Esophagus squamous epithelium (tissue), 5 donors: Measurements from ENCODE around the gene CCDC93. TPM values are rescaled to one million over a fixed set of nuclear protein-coding genes. Genes with fewer than 3 reads are reported as not detected.

ENCODE experiments used
- DNase-seq: peaks from one replicate; lab custom pipeline; 2025; lab: John Stamatoyannopoulos, UW
- H3K27ac ChIP-seq, 4 donors: fragments of 200-600 bp; sonication (generic); one replicate each; pipeline ENCODE4 v1.5.1; 2016 to 2019; ENCODE audit warnings: mild to moderate bottlenecking in 1 of 4
- H3K27me3 ChIP-seq, 4 donors: fragments of 200-600 bp; sonication (generic); 1 replicate in 3 of 4; 2 replicates in 1 of 4; pipeline versions ENCODE4 v1.5.1 to v1.6.0; 2017 to 2021; ENCODE audit warnings: antibody characterized with exemption in 1 of 4
- H3K36me3 ChIP-seq, 3 donors: fragments of 200-600 bp; sonication (generic); one replicate each; pipeline ENCODE4 v1.5.1; 2016 to 2019
- H3K4me1 ChIP-seq, 3 donors: fragments of 200-600 bp; sonication (generic); one replicate each; pipeline ENCODE4 v1.5.1; 2017 to 2019
- H3K4me3 ChIP-seq, 4 donors: fragments of 200-600 bp; sonication (generic); 1 replicate in 3 of 4; 2 replicates in 1 of 4; pipeline ENCODE4 v1.5.1; 2016 to 2019; ENCODE audit warnings: mild to moderate bottlenecking in 2 of 4, moderate library complexity in 1 of 4
- H3K9me3 ChIP-seq, 3 donors: fragments of 200-600 bp; sonication (generic); one replicate each; pipeline ENCODE4 v1.5.1; 2016 to 2019
- CTCF ChIP-seq, 6 experiments: fragments of 450-650 bp in 4 of 6; fragments of 200-600 bp in 2 of 6; sonication (generic) in 2 of 6; IDR thresholded peaks; one replicate each; pipeline ENCODE4 v1.5.1; 2016 to 2019; ENCODE audit warnings: antibody characterized with exemption in 6 of 6, mild to moderate bottlenecking in 4 of 6, moderate library complexity in 4 of 6
- POLR2A ChIP-seq, 4 donors: fragments of 450-650 bp; IDR thresholded peaks; one replicate each; pipeline ENCODE4 v1.6.1; 2017; ENCODE audit warnings: antibody characterized with exemption in 4 of 4, mild to moderate bottlenecking in 4 of 4, moderate library complexity in 3 of 4
- WGBS, 2 donors: methylation state at CpG; one replicate each; pipeline ENCODE4 v1.1.5; 2018; 5-methylcytosine and 5-hydroxymethylcytosine counted together
- intact Hi-C: fragments of 100-400 bp; cut with DNase I; formaldehyde crosslinking; loops from one replicate; pipeline ENCODE4 v1.15.0; 2022
- total RNA-seq, 4 donors: library from RNA; depleted of rRNA; stranded (reverse); fragments of >200 nt; gene quantifications; one replicate each; pipeline ENCODE4 v1.1.0, GENCODE V29; 2016
- donor health status: DM: yes; HTN: yes; CAD: no.

The CCDC93 gene
- total RNA-seq, 4 donors from 2014 or later = 10.6 to 20.4 (median 17.2) TPM

DNA sequence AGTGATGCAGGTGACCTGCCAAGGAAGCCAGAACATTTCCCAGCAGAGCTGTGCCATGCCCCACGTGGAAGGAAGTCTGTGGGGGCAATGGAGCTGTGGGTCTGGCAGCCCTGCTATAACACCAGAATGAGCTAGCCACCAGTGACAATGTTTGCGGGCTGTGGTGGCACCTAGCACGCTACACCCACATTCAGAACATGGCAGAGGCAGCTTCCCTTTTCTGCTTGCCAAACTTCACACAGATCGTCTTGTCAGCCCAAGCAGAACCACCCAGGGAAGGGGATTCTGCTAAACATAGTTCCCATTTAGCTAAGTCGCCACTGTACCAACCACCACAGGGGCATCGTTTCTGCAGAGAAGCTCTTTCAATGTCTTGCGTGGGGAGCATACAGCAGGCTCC lies 27.0 kb upstream of the CCDC93 start:
- no peak for DNase-seq
- Histone ChIP-seq H3K36me3 (no peaks in the 10 kb centered on the region), H3K27me3 (peaks cover 0 to 72% (median 0%) of the 10 kb centered on the region in 4 donors), H3K27ac (no peak overlapping the region), H3K4me1 (no peaks in the 10 kb centered on the region), H3K9me3 (peaks cover 0 to 7% (median 0%) of the 10 kb centered on the region in 3 donors), H3K4me3 (no peak overlapping the region)
- WGBS, 2 donors = 72 to 73% methylated on average over 2 to 4 of the region's 7 CpGs
- TF ChIP-seq POLR2A (IDR thresholded peaks at IDR 0.05) = no peak
- no peak for TF ChIP-seq CTCF (IDR thresholded peaks at IDR 0.05)
- intact Hi-C loops = no loop called here

DNA sequence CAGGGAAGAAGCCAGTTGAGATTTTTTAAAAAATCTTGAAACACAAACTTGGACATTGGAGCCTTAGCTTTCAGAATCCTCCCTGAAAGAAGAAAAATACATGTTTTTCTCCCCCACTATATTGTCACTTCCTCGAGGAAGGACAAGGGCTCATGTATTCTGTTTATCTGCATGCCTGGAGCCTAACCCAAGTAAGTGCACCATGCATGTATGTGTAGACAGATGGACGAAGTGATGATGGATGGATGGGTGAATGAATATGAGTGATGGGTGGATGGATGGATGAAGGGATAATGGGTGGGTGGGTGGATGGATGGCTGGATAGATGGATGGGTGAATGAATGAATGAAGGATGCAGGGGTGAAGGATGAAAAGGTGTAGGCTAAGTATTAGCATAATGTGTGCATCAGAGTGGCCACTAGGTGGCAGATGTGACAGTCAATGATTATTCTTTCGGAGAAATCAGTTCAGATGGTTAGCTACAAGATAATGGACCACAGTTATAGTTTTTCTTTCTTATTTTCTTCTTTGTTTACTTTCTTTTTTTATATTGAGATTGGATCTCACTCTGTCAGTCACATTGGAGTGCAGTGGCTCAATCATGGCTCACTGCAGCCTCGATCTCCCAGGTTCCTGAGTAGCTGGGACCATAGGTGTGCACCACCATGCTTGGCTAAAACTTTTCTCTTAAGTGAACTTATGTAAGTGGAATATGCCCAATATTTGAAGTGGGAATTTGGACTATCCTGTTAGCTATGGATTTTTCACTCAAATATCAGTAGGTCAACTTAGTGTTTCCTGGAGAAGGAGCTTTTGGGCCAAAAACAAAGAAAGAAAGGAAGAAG lies 18.5 kb upstream of the CCDC93 start:
- H3K9me3 ChIP-seq = peaks cover 0 to 12% (median 0%) of the 10 kb centered on the region in 3 donors
- no peaks in the 10 kb centered on the region for H3K4me1 ChIP-seq
- TF ChIP-seq CTCF (IDR thresholded peaks at IDR 0.05) (peak; percentile 44 to 71 (median 54)), POLR2A (IDR thresholded peaks at IDR 0.05) (no peak)
- H3K36me3 ChIP-seq = no peaks in the 10 kb centered on the region
- no peak overlapping the region for H3K27ac ChIP-seq
- WGBS, 2 donors = 27 to 37% methylated on average over 4 of the region's 4 CpGs
- DNase-seq = no peak
- intact Hi-C loops = no loop called here
- peaks cover 0 to 53% (median 0%) of the 10 kb centered on the region in 4 donors for H3K27me3 ChIP-seq
- H3K4me3 ChIP-seq = no peak overlapping the region

GRCh38 chr2:118031566-118031965 lies 17.7 kb upstream of the CCDC93 start:
- peaks cover 0 to 12% (median 0%) of the 10 kb centered on the region in 3 donors for H3K9me3 ChIP-seq
- no peak overlapping the region for H3K27ac ChIP-seq
- intact Hi-C loops = no loop called here
- H3K27me3 ChIP-seq = peaks cover 0 to 56% (median 0%) of the 10 kb centered on the region in 4 donors
- H3K36me3 ChIP-seq = no peaks in the 10 kb centered on the region
- H3K4me1 ChIP-seq = no peaks in the 10 kb centered on the region
- no peak for DNase-seq
- TF ChIP-seq CTCF (IDR thresholded peaks at IDR 0.05) (no peak), POLR2A (IDR thresholded peaks at IDR 0.05) (no peak)
- no peak overlapping the region for H3K4me3 ChIP-seq

GRCh38 chr2:118029025-118029424 lies 15.2 kb upstream of the CCDC93 start:
- H3K4me3 ChIP-seq = no peak overlapping the region
- H3K36me3 ChIP-seq = no peaks in the 10 kb centered on the region
- TF ChIP-seq POLR2A (IDR thresholded peaks at IDR 0.05) (no peak), CTCF (IDR thresholded peaks at IDR 0.05) (no peak)
- intact Hi-C loops = no loop called here
- no peaks in the 10 kb centered on the region for H3K4me1 ChIP-seq
- DNase-seq = no peak
- no peaks in the 10 kb centered on the region for H3K9me3 ChIP-seq
- WGBS, 2 donors = 86 to 90% methylated on average over 6 of the region's 6 CpGs
- no peak overlapping the region for H3K27ac ChIP-seq
- H3K27me3 ChIP-seq = peaks cover 0 to 38% (median 0%) of the 10 kb centered on the region in 4 donors

DNA sequence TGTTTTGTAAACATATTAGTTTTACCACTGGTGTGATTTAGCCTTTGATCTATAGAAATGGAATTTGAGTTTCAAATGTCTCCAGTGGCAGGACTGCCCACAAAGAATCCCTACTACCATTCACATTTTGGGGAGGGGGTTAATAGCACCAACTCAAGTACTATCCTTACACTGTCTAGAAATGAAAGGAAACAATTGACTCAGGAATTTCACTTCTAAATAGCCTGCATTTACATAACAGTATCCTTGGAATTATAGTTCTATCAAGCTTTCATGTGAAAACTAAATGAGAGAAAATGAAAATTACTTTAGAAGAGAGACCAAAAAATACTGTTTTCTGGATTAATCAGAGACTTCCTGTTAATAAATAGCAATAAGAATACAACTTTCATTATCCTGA lies 7.5 kb upstream of the CCDC93 start:
- Histone ChIP-seq H3K36me3 (no peaks in the 10 kb centered on the region), H3K4me1 (no peaks in the 10 kb centered on the region), H3K27me3 (peaks cover 0 to 6% (median 0%) of the 10 kb centered on the region in 4 donors), H3K27ac (no peak overlapping the region), H3K4me3 (no peak overlapping the region), H3K9me3 (no peaks in the 10 kb centered on the region)
- TF ChIP-seq POLR2A (IDR thresholded peaks at IDR 0.05) (no peak), CTCF (IDR thresholded peaks at IDR 0.05) (no peak)
- DNase-seq = no peak
- intact Hi-C loops = no loop called here
